AG04449 (cell line): ENCODE data around the gene LTO1.

Experiments used
- CTCF ChIA-PET: fragments of 350-600 bp; formaldehyde crosslinking; extraction: SDS; loops from one replicate; lab custom pipeline; 2021; ENCODE audit warnings: antibody characterized with exemption; lab: Yijun Ruan, JAX
- POLR2A ChIA-PET: fragments of 400-600, 350-600 bp; formaldehyde crosslinking; extraction: SDS; loops from one replicate; lab custom pipeline; 2020; ENCODE audit warnings: antibody characterized with exemption, inconsistent platforms; lab: Yijun Ruan, JAX
- DNase-seq: peaks from one replicate; pipeline ENCODE4 v3.0.0-alpha.2; 2010; ENCODE audit warnings: low read depth, low spot score
- H3K4me3 ChIP-seq: 2 replicates; pipeline ENCODE4 v1.5.1; 2011; ENCODE audit warnings: low read depth, mild to moderate bottlenecking, control low read depth, low read length
- CTCF ChIP-seq: IDR thresholded peaks from one replicate; pipeline ENCODE4 v1.5.1; 2011; ENCODE audit warnings: mild to moderate bottlenecking, moderate library complexity, low read length, control low read depth, inconsistent platforms; ENCODE audit not compliant: insufficient read depth; ENCODE audit errors: missing control alignments

LTO1 gene

GRCh38 chr11:69716891-69717747 lies 42.0 kb upstream of the LTO1 start:
- ChIA-PET CTCF (interaction anchor here (1.2 to 2.4 kb wide), 5 partner anchors 8 to 173 kb away, joined by 3 to 12 read pairs (median 5); partner anchors contain the start of gene FGF19), POLR2A (no interaction called here)
- no peak for TF ChIP-seq CTCF
- no peak overlapping the region for H3K4me3 ChIP-seq
- DNase-seq = no peak

- ChIA-PET CTCF (interaction anchor here (1.0 to 2.4 kb wide), 4 partner anchors 11 to 173 kb away, joined by 3 to 12 read pairs (median 4); partner anchors contain the start of gene FGF19), POLR2A (interaction anchor here (0.8 kb wide), 1 partner anchor 9 kb away, joined by 3 read pairs; no protein-coding TSS in a partner anchor)
- no peak overlapping the region for H3K4me3 ChIP-seq
- no peak for DNase-seq
- no peak for TF ChIP-seq CTCF
Observed at GRCh38 chr11:69716099-69716498, 40.9 kb upstream of the LTO1 start.

- CTCF ChIA-PET = interaction anchor here (1.0 to 2.4 kb wide), 3 partner anchors 11 to 174 kb away, joined by 3 to 12 read pairs (median 3); partner anchors contain the start of gene FGF19
Observed at GRCh38 chr11:69715446-69715845, 40.3 kb upstream of the LTO1 start.

GRCh38 chr11:69711822-69712801 lies 37.0 kb upstream of the LTO1 start:
- CTCF ChIA-PET = interaction anchor here (0.7 kb wide), 1 partner anchor 197 kb away, joined by 3 read pairs; no protein-coding TSS in a partner anchor
- POLR2A ChIA-PET = no interaction called here
- H3K4me3 ChIP-seq = no peak overlapping the region
- no peak for DNase-seq
- TF ChIP-seq CTCF = no peak

More at GRCh38 chr11:69715446-69715845, 40.3 kb upstream of the LTO1 start:
- POLR2A ChIA-PET = interaction anchor here (0.8 kb wide), 1 partner anchor 8 kb away, joined by 3 read pairs; no protein-coding TSS in a partner anchor
- no peak overlapping the region for H3K4me3 ChIP-seq
- DNase-seq = no peak
- no peak for TF ChIP-seq CTCF

- H3K4me3 ChIP-seq = no peak overlapping the region
- DNase-seq = no peak
- CTCF ChIA-PET = interaction anchor here (0.9 to 2.6 kb wide), 4 partner anchors 10 to 182 kb away, joined by 3 to 9 read pairs (median 6); no protein-coding TSS in a partner anchor
- POLR2A ChIA-PET = no interaction called here
- TF ChIP-seq CTCF = no peak
Observed at GRCh38 chr11:69708736-69709401, 33.7 kb upstream of the LTO1 start.
